Fibroblast of lung (primary cell): ENCODE results near the gene UBE3A. TPM values are rescaled to one million over a fixed set of nuclear protein-coding genes. Genes with fewer than 3 reads are reported as not detected.
"Not testable (repeated sequence)": the region's sequence is repeated elsewhere in the genome, so short reads cannot be mapped to it uniquely, and the experiment has no call there.

ENCODE experiments used
- DNase-seq, 2 donors: peaks; one replicate each; pipeline versions ENCODE4 v3.0.0 to v3.0.0-alpha.2; 2010; ENCODE audit warnings: low read depth in 2 of 2
- H2AFZ ChIP-seq: 2 replicates; pipeline ENCODE4 v1.5.1; 2012; ENCODE audit warnings: low read length, control low read depth, inconsistent platforms
- H3K27ac ChIP-seq: 2 replicates; pipeline ENCODE4 v1.5.1; 2011; ENCODE audit warnings: low read length, control low read depth; ENCODE audit not compliant: insufficient read depth
- H3K27me3 ChIP-seq: 2 replicates; pipeline ENCODE4 v1.5.1; 2011; ENCODE audit warnings: mild to moderate bottlenecking, low read length; ENCODE audit not compliant: control insufficient read depth, insufficient read depth
- H3K36me3 ChIP-seq: 2 replicates; pipeline ENCODE4 v1.5.1; 2011; ENCODE audit warnings: low read length; ENCODE audit not compliant: control insufficient read depth, insufficient read depth
- H3K4me1 ChIP-seq: 2 replicates; pipeline ENCODE4 v1.5.1; 2011; ENCODE audit warnings: low read length; ENCODE audit not compliant: control insufficient read depth, insufficient read depth; ENCODE audit errors: extremely low read depth
- H3K4me2 ChIP-seq: 2 replicates; pipeline ENCODE4 v1.5.1; 2011; ENCODE audit warnings: low read length, control low read depth; ENCODE audit not compliant: insufficient read depth; ENCODE audit errors: extremely low read depth
- H3K4me3 ChIP-seq, 4 experiments: fragments of 200-600 bp in 1 of 4; sonication (generic) in 1 of 4; replicated peaks in 1 of 4; 2 replicates each; pipeline ENCODE4 v1.5.1; 2011 to 2016; ENCODE audit warnings: low read length in 4 of 4, low read depth in 3 of 4, mild to moderate bottlenecking in 3 of 4, control low read depth in 2 of 4, inconsistent platforms in 1 of 4, mixed read lengths in 1 of 4; ENCODE audit not compliant: insufficient read depth in 1 of 4; ENCODE audit errors: control extremely low read depth in 1 of 4
- H3K79me2 ChIP-seq: 2 replicates; pipeline ENCODE4 v1.5.1; 2012; ENCODE audit warnings: mild to moderate bottlenecking, low read length, inconsistent platforms; ENCODE audit not compliant: control insufficient read depth, insufficient read depth
- H3K9ac ChIP-seq: 2 replicates; pipeline ENCODE4 v1.5.1; 2011; ENCODE audit warnings: mild to moderate bottlenecking, low read length, control low read depth; ENCODE audit not compliant: insufficient read depth
- H3K9me3 ChIP-seq: 2 replicates; pipeline ENCODE4 v1.5.1; 2012; ENCODE audit warnings: low read depth, low read length; ENCODE audit not compliant: control insufficient read depth, insufficient read depth
- H4K20me1 ChIP-seq: 2 replicates; pipeline ENCODE4 v1.5.1; 2011; ENCODE audit warnings: low read length; ENCODE audit not compliant: control insufficient read depth, insufficient read depth; ENCODE audit errors: extremely low read depth
- EZH2 ChIP-seq: IDR thresholded peaks from 2 replicates; pipeline ENCODE4 v1.5.1; 2012; ENCODE audit warnings: low read length, control low read depth, mild to moderate bottlenecking; ENCODE audit errors: missing control alignments
- polyA plus RNA-seq, 2 donors: library from polyadenylated mRNA; depleted of rRNA in 1 of 2; stranded (reverse) in 1 of 2; unstranded in 1 of 2; fragments of >200 nt; gene quantifications; 2 replicates each; pipeline ENCODE4 v1.2.1, GENCODE V29; 2011 to 2012; ENCODE audit warnings: missing spikeins in 1 of 2
- total RNA-seq: library from RNA; depleted of rRNA; stranded (reverse); fragments of >200 nt; gene quantifications from 2 replicates; pipeline ENCODE4 v1.2.1, GENCODE V29; 2014
- TF ChIP-seq, protein P1 (sequence below), 2 donors: IDR thresholded peaks in 1 of 2; conservative IDR thresholded peaks in 1 of 2; 1 replicate in 1 of 2; 2 replicates in 1 of 2; pipeline ENCODE4 v1.5.1; 2011 to 2012; ENCODE audit warnings: low read length in 2 of 2, control low read depth in 1 of 2, inconsistent platforms in 1 of 2, low read depth in 1 of 2, mild to moderate bottlenecking in 1 of 2

UBE3A gene
- total and polyA plus RNA-seq, 2 donors (not counting 1 experiment from before 2014, with no cell fraction given), result 37.2 to 71.5 TPM

DNA sequence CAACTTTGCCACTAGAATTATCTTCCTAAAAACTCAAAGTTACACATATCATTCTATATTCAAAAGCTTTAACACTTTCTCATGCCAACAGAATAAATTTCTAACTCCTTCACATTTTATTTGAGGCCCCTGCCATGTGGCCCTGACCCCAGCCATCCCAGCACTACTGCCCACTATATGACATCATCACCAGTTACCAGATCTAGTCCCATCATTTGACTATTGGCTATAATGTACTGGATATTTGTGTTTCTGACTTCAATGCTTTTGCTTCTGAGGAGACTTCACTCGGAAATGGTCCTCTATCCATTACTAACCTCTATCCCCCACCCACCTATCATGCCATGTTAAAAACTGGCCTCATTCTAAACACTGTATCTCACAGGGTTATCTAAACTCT lies 23.6 kb downstream of the UBE3A start:
- Histone ChIP-seq H3K27me3 (no peaks in the 10 kb centered on the region), H3K9me3 (no peaks in the 10 kb centered on the region), H3K27ac (no peak overlapping the region), H3K4me2 (no peak overlapping the region), H3K4me3 (no peak overlapping the region), H3K4me1 (no peaks in the 10 kb centered on the region), H3K36me3 (no peaks in the 10 kb centered on the region), H3K9ac (no peak overlapping the region), H4K20me1 (no peaks in the 10 kb centered on the region), H3K79me2 (peaks cover 95% of the 10 kb centered on the region), H2AFZ (no peak overlapping the region)
- TF ChIP-seq, protein P1, sequence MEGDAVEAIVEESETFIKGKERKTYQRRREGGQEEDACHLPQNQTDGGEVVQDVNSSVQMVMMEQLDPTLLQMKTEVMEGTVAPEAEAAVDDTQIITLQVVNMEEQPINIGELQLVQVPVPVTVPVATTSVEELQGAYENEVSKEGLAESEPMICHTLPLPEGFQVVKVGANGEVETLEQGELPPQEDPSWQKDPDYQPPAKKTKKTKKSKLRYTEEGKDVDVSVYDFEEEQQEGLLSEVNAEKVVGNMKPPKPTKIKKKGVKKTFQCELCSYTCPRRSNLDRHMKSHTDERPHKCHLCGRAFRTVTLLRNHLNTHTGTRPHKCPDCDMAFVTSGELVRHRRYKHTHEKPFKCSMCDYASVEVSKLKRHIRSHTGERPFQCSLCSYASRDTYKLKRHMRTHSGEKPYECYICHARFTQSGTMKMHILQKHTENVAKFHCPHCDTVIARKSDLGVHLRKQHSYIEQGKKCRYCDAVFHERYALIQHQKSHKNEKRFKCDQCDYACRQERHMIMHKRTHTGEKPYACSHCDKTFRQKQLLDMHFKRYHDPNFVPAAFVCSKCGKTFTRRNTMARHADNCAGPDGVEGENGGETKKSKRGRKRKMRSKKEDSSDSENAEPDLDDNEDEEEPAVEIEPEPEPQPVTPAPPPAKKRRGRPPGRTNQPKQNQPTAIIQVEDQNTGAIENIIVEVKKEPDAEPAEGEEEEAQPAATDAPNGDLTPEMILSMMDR (conservative IDR thresholded peaks at IDR 0.05 in 1 of 2, IDR thresholded peaks at IDR 0.05 in 1 of 2; ENCODE audit: low read depth in 1 of 2, low read length in 2 of 2), result no peak
- no peak for TF ChIP-seq EZH2
- DNase-seq, result no peak

DNA sequence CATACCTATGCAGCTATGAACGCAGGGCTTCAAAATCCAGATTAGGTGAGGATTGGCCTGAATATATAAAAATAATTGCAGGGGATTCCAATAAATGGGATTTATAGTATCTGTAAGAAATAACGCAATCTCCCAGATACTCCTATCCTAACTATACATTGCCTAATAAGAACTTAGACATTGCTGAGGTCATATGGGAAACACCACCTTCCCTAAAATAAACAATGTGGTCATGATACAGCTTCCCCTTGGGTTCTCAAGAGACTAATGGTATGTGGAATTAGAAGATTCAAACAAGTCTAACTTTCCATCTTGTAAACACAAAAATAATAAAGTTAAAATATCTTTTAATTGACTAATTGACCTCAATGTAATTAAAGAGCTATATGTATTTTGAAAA lies 28.2 kb downstream of the UBE3A start:
- TF ChIP-seq EZH2, result no peak
- TF ChIP-seq, protein P1 (conservative IDR thresholded peaks at IDR 0.05 in 1 of 2, IDR thresholded peaks at IDR 0.05 in 1 of 2; ENCODE audit: low read depth in 1 of 2, low read length in 2 of 2), result no peak
- Histone ChIP-seq H3K27me3 (no peaks in the 10 kb centered on the region), H3K9ac (no peak overlapping the region), H3K4me3 (no peak overlapping the region), H2AFZ (no peak overlapping the region), H3K27ac (no peak overlapping the region), H4K20me1 (no peaks in the 10 kb centered on the region), H3K4me2 (no peak overlapping the region), H3K79me2 (peaks cover 74% of the 10 kb centered on the region), H3K9me3 (no peaks in the 10 kb centered on the region), H3K36me3 (no peaks in the 10 kb centered on the region), H3K4me1 (no peaks in the 10 kb centered on the region)
- DNase-seq, result peak; percentile 13 to 76

DNA sequence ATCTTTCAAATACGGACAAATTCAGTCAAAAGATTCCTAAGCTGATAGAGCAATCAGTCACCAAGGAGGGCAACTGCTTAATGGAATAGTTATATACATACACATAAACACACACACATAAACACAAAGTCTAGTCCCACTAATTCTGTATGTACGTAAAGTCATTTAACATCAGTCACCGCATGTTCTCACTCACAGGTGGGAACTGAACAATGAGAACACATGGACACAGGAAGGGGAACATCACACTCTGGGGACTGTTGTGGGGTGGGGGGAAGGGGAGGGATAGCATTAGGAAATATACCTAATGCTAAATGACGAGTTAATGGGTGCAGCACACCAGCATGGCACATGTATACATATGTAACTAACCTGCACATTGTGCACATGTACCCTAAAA lies 29.1 kb downstream of the UBE3A start:
- H3K4me2 ChIP-seq, H3K36me3 ChIP-seq, H2AFZ ChIP-seq, H3K9ac ChIP-seq, H3K27ac ChIP-seq, H3K4me1 ChIP-seq, H3K27me3 ChIP-seq, DNase-seq, H3K9me3 ChIP-seq, H3K4me3 ChIP-seq, H4K20me1 ChIP-seq: not testable (repeated sequence)
- H3K79me2 ChIP-seq, result peaks cover 69% of the 10 kb centered on the region

DNA sequence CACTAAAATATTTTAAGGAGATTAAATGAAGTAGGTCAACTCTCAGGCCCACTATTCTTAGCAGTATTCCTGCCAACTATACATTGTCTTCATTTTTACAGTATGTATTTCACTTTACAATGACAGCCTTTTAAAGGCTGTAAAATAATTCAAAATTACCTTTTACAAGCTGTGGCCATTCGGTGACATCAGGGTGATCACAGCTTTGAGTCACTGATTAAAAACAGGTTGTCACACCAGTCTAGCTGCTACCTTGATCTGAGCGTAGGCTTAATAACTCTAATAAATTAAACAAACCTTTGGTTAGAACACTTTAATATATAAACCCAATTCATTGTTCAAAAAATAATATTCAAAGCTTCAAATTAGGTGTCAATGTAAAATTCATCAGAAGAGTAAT lies 29.9 kb downstream of the UBE3A start:
- H3K36me3 ChIP-seq, result peaks cover 2% of the 10 kb centered on the region
- H3K27ac ChIP-seq, result no peak overlapping the region
- H3K4me2 ChIP-seq, result no peak overlapping the region
- H2AFZ ChIP-seq, result no peak overlapping the region
- no peak overlapping the region for H3K4me3 ChIP-seq
- H3K79me2 ChIP-seq, result peaks cover 64% of the 10 kb centered on the region
- no peaks in the 10 kb centered on the region for H3K9me3 ChIP-seq
- no peaks in the 10 kb centered on the region for H3K4me1 ChIP-seq
- H3K9ac ChIP-seq, result no peak overlapping the region
- no peaks in the 10 kb centered on the region for H3K27me3 ChIP-seq
- DNase-seq, result no peak
- H4K20me1 ChIP-seq, result no peaks in the 10 kb centered on the region
- no peak for TF ChIP-seq EZH2
- TF ChIP-seq, protein P1 (conservative IDR thresholded peaks at IDR 0.05 in 1 of 2, IDR thresholded peaks at IDR 0.05 in 1 of 2; ENCODE audit: low read depth in 1 of 2, low read length in 2 of 2), result no peak
